ENCODE data around the gene GCSAML. TPM values are rescaled to one million over a fixed set of nuclear protein-coding genes. Genes with fewer than 3 reads are reported as not detected.
"Not testable (repeated sequence)": the region's sequence is repeated elsewhere in the genome, so short reads cannot be mapped to it uniquely, and the experiment has no call there.

Gene GCSAML
- 0.72 TPM for total RNA-seq

- DNase-seq = no peak
Measured at GRCh38 chr1:247548769-247549182, at the start of gene GCSAML. TSS of gene GCSAML (plus strand) at chr1:247549134. CDS start at chr1:247549192, 58 bp downstream.

- DNase-seq = no peak
Measured at GRCh38 chr1:247500865-247501264, 48.1 kb upstream of the GCSAML start.

GRCh38 chr1:247506831-247507230 is 42.1 kb upstream of the GCSAML start:
- no peak for DNase-seq

DNA sequence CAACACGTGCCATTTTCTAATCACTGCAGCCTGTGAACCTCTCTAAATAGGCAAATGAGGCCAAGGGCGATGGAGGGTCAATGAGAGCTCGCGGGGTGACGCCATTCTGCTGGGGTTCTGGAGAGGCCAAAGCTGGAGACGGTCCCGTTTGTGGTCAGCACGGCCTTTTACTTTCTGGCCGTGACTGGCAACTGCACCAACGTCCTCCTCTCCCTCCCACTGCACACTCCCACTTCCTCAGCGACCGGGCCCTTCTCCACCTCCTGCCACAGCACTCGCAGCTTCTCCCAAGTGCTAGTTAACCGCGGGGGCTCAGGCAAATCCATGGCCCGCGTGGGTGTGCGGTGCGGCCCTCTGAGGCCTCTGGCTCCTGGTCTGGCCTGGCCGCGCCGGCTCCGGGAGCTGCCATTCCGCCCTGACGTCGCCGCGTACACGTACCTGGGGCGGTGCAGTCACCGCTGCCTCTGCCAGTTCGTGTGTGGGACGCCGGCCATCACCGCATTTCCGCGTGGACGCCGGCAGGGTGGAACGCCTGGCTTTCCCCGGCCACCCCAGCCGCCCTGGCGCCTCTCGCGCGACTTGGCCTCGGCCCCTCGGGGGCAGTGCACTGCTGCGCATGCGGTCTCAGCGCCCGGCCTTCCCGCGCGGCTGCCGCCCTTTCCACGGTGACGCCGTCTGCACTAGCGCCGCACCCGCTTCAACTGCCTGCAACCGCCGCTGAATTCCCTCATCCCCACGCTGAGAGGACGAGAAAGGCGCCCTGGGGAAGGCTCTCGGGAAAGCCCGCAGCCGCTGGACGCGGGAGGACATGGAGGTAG is 30.9 kb upstream of the GCSAML start:
- DNase-seq = no peak

- no peak for DNase-seq
Measured at GRCh38 chr1:247518613-247518891, 30.4 kb upstream of the GCSAML start.

DNA sequence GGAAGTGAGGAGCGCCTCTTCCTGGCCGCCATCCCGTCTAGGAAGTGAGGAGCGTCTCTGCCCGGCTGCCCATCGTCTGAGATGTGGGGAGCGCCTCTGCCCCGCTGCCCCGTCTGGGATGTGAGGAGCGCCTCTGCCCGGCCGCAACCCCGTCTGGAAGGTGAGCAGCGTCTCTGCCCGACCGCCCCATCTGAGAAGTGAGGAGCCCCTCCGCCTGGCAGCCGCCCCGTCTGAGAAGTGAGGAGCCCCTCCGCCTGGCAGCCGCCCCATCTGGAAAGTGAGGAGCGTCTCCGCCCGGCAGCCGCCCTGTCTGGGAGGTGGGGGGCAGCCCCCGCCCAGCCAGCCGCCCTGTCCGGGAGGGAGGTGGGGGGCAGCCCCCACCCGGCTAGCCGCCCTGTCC is 27.0 kb upstream of the GCSAML start:
- DNase-seq = not testable (repeated sequence)

- DNase-seq = no peak
Measured at GRCh38 chr1:247528812-247529474, 20.0 kb upstream of the GCSAML start.

- DNase-seq = no peak
Measured at GRCh38 chr1:247529771-247530355, 19.1 kb upstream of the GCSAML start.

DNA sequence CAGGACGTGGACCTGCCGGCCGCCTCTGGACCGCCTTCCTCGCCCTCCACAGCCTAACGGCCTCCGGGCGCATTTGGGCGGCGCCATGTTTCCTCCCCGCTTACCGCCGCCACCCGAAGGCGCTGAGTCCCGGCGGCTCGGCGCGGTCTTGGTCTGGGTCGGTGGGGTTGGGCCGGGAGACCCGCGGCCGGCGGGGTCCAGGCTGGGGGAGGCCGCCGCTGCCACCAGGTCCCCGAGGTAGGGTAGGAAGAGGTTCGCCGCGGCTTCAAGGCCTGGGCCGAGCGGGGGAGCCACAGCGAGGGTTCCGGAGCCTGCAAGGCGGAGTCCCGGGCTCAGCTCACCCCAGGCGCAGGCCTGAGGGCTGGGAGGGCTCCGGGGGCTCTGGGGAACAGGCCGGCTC is 18.1 kb upstream of the GCSAML start:
- peak; percentile 7 for DNase-seq

DNA sequence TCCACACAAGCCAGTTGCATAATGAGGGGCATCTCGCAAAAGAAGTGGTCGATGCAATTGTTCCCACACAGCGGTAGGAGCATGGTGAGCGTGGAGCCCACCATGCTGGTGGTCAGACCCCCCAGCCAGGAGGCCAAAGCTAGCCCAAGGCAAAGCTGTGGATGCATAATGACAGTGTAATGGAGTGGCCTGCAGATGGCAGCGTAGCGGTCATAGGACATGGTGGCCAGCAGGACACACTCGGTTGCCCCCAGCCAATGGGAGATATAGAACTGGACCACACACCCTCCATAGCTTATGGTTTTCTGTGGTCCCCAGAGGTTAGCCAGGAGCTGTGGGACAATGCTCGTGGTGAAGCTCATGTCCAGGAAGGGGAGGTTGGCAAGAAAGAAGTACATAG is 17.0 kb upstream of the GCSAML start:
- DNase-seq = no peak

DNA sequence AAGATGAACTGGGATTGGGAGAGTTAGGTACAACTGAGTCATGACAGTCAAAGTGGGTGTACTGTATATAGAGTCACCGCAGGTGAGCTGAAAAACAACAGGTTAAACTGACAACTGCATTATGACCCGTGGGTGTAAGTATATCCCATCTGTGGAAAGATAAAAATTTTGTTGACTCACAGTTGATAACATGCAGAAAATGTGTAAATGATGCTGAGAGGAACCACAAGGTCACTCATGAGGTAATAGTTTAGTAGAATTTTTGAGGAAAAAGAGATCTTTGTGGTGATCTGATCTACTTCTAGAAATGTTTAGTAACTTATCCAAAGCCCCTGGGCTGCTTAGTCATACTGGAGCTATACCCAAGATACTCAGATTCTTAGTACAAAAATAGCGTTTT is 13.5 kb upstream of the GCSAML start:
- no peak for DNase-seq

- no peak for DNase-seq
Measured at GRCh38 chr1:247536340-247536739, 12.6 kb upstream of the GCSAML start, which contains the start of gene OR2C3. TSS of gene OR2C3 (minus strand) at chr1:247536440. CDS start at chr1:247532511, 3,929 bp downstream.

DNA sequence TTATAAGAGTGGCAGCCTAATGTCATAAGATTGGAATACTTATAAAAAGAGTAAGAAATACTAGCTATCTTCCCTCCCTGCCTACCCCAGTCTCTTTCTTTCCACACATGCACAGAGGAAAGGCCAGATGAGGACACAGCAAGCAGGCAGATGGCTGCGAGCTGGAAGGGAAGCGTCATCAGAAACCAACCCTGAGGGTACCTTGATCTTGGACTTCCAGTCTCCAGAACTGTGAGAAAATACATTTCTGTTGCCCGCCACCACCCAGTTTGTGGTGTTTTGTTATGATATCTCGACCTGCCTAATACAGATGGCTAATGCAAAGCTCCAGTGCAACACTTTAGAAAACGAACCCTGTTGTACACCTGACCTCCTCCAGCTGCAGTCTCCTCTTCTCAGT is 10.4 kb upstream of the GCSAML start:
- DNase-seq = no peak

GRCh38 chr1:247539215-247539614 is 9.7 kb upstream of the GCSAML start:
- DNase-seq = no peak

DNA sequence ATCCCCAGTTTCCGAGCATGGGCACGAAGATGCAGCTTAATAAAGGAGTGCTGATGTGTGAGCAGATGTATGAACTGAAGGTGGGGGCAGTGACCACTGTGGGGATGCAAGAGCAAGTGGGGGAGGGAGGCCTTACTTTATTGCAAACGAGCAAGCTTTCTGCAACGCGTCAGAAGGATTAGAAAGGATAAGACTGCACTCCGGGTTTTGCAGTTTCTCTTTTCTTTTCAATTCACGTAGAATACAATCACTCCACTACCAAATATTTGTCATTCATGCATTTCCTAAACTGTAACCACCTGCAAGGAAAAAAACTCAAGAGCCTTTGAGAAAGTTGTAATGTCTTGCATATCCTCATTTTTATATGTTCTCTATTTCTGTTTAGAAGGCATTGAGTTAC is 8.4 kb upstream of the GCSAML start:
- DNase-seq = no peak

DNA sequence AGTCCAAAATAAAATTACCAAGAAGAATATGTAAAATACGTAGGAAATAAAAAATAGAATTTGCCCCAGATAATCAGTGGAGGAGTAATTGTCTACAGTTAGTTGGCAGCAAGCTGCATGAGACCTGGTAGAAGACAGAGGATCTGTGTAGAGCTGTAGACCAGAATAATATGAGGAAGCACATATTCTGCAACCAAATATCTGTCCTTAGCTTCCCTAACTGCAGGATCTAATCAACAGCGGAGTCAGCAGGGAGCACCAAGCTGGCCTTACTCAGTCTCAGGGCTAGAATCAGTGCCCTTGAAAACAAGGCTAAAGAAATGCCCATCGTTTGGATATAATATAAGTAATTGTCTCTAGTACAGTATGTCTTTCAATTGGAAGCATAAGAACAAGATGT is 6.1 kb upstream of the GCSAML start:
- DNase-seq = no peak

DNA sequence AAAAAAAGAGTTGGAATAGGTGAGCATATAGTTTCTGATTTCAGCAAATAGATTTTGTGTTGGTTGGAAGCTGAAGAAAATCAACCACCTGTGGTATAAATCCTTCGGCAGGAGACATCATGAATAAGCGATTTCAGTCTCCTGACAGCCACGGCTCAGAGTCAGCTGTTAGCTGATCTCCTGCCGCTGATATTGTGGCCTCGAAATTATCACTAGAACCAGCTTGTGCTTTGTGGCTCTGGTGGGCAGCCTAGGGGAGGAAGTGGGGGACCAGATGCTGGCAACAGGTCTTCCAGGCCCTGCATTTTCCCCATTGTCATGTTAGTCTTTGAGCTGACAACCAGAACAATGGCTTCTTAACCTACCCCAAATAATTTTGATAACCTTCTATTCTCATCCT is 842 bp upstream of the GCSAML start:
- DNase-seq = no peak

GRCh38 chr1:247551721-247552120 is 2.8 kb downstream of the GCSAML start:
- DNase-seq = no peak

- no peak for DNase-seq
Measured at GRCh38 chr1:247552231-247552630, 3.3 kb downstream of the GCSAML start.

DNA sequence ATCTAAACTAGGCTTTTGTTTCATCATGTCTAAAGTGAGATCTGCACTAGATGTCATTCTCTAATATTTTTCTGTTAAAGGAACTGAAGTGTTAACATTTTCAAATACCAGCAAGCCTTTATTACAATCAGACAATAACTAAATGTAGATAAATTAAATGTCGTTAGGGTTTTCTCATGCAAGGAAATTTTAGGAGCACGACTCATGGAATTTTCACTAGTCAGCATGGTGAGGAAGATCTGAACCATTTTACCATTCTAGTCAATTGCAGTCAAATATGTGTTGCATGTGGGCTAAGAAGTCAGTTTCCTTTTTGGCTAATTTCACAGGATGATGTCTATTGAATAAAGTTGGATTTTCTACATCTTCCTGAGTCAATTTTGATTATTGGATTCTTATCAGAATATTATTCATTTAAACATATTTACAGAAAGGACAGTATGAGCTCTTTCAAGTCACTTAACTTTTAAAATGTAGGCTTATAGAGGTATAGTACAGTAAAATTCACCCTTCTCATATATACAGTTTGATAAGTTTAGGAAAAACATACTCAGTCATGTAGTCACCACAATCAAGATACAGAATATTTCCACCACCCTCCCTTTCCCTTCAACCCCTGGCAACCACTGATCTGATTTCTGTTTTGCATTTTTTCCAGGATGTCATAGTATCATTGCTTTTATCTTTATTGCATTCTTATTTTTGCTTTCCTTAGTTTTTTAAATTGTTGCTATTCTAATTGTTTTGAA is 9.2 kb downstream of the GCSAML start:
- no peak for DNase-seq

DNA sequence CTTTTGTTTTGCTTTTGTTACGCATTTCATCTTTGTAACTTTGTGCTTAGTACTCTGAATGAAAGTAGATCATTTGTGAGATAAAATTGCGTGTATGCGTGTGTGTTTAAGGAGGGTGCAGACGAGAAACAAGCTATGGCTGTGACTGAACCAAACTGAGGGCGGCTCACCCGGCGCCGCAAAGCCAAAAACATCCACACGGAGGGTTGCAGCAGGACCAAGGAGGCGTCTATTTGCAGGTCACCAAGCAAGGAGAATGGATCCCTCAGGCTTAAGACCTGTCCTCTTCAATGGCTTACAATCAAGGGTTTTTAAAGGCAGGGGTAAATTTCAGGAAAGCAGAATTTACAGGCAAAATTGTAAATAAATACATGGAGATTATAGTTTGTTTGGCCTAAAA is 12.8 kb downstream of the GCSAML start:
- no peak for DNase-seq

GRCh38 chr1:247562198-247562597 is 13.3 kb downstream of the GCSAML start:
- no peak for DNase-seq

DNA sequence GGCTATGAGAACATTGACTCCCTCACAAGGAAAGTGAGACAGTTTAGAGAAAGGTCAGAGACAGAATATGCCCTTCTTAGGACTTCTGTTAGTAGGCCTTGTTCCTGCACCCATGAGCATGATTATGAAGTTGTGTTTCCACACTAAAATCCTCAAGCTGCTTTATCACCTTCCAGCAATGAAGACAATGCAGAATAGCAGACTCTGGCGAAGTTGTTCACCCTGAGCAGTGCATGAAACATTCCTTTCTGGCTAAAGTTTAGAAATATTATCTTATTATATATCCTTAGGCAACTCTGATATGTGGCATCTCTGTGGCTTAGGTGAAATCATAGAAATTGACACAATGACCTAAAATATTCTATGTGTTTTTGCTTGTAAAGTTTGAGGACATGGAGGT is 25.3 kb downstream of the GCSAML start:
- DNase-seq = no peak
